Right lobe of liver (tissue), 6 donors: ENCODE data around the gene GIT2. TPM values are rescaled to one million over a fixed set of nuclear protein-coding genes. Genes with fewer than 3 reads are reported as not detected.

Experiments
- ATAC-seq, 4 donors: fragments of 200-7000 bp; cut with Tn5 transposase; one replicate each; pipeline ENCODE4 v1.9.1; 2020; ENCODE audit warnings: mild to moderate bottlenecking in 4 of 4, moderate library complexity in 4 of 4
- DNase-seq, 3 donors: peaks; one replicate each; pipeline ENCODE4 v3.0.0-alpha.2; 2020
- H3K27ac ChIP-seq, 3 donors: fragments of 200-600 bp; one replicate each; pipeline ENCODE4 v1.8.0; 2022
- H3K27me3 ChIP-seq, 2 donors: fragments of 200-600 bp; one replicate each; pipeline ENCODE4 v1.8.0; 2022
- H3K36me3 ChIP-seq, 4 donors: fragments of 200-600 bp; sonication (generic) in 1 of 4; one replicate each; pipeline versions ENCODE4 v1.5.1 to v1.8.0; 2017 to 2022; ENCODE audit warnings: control low read depth in 1 of 4
- H3K4me1 ChIP-seq, 4 donors: fragments of 200-600 bp; sonication (generic) in 1 of 4; one replicate each; pipeline versions ENCODE4 v1.5.1 to v1.8.0; 2017 to 2022; ENCODE audit warnings: control low read depth in 1 of 4
- H3K4me3 ChIP-seq, 3 donors: fragments of 200-600 bp; one replicate each; pipeline ENCODE4 v1.8.0; 2022
- H3K9me3 ChIP-seq, 4 donors: fragments of 200-600 bp; sonication (generic) in 1 of 4; one replicate each; pipeline versions ENCODE4 v1.5.1 to v1.8.0; 2017 to 2022; ENCODE audit warnings: control low read depth in 1 of 4
- CTCF ChIP-seq, 4 donors: fragments of 200-600 bp in 3 of 4; fragments of 450-650 bp in 1 of 4; IDR thresholded peaks; one replicate each; pipeline versions ENCODE4 v1.5.1 to v1.8.0; 2016 to 2022; ENCODE audit warnings: antibody characterized with exemption in 4 of 4, mild to moderate bottlenecking in 2 of 4
- POLR2A ChIP-seq: fragments of 450-650 bp; IDR thresholded peaks from one replicate; pipeline ENCODE4 v1.6.1; 2017; ENCODE audit warnings: antibody characterized with exemption, mild to moderate bottlenecking
- WGBS: methylation state at CpG from one replicate; pipeline ENCODE4 v1.1.6; 2018; ENCODE audit warnings: low coverage, low lambda C conversion rate; ENCODE audit not compliant: insufficient coverage; ENCODE audit errors: missing lambda C conversion rate; 5-methylcytosine and 5-hydroxymethylcytosine counted together
- intact Hi-C, 2 donors: fragments of 100-400 bp; cut with DNase I; formaldehyde crosslinking; loops; one replicate each; pipeline versions ENCODE4 v1.11.2 to v1.14.1; 2022
- total RNA-seq, 6 experiments: library from RNA; depleted of rRNA in 2 of 6; stranded (reverse); fragments of >200 nt in 2 of 6; fragmentation: NEBNext Ultra II Directional in 3 of 6; extraction: Animal tissue kit (Norgen Biotek cat#: 25700) in 3 of 6; gene quantifications; one replicate each; pipeline versions ENCODE4 v1.1.0 to v1.2.4, GENCODE V29; 2016 to 2023
- donor health status: DM: no; HTN: yes; CAD: no.
- donor health status: DM: no; HTN: no; CAD: no.
- donor health status: DM: no; HTN: no; CAD: no.
- donor health status: DM: no; HTN: yes; CAD: no.
- donor health status: DM: no; HTN: yes; CAD: no.

GIT2 gene
- total RNA-seq, 6 experiments from 2014 or later, result 13.3 to 24.8 (median 16.8) TPM

GRCh38 chr12:109915171-109916040, 80.8 kb downstream of the GIT2 start:
- Histone ChIP-seq H3K4me3 (no peak overlapping the region), H3K36me3 (peaks cover 0 to 50% (median 12%) of the 10 kb centered on the region in 4 donors), H3K27me3 (no peaks in the 10 kb centered on the region), H3K27ac (no peak overlapping the region), H3K9me3 (no peaks in the 10 kb centered on the region), H3K4me1 (peaks cover 0 to 9% (median under 1%) of the 10 kb centered on the region in 4 donors)
- intact Hi-C loops, result no loop called here
- no peak for DNase-seq
- no peak for TF ChIP-seq POLR2A
- no peak for TF ChIP-seq CTCF (IDR thresholded peaks at IDR 0.05)
- ATAC-seq, result no peak
- 89% methylated on average over 10 of the region's 26 CpGs for WGBS

GRCh38 chr12:109914461-109914860, 81.7 kb downstream of the GIT2 start:
- no peak overlapping the region for H3K4me3 ChIP-seq
- intact Hi-C loops, result no loop called here
- ATAC-seq (no peak), DNase-seq (no peak)
- H3K27ac ChIP-seq, result no peak overlapping the region
- H3K27me3 ChIP-seq, result no peaks in the 10 kb centered on the region
- WGBS, result 86% methylated on average over 9 of the region's 16 CpGs
- peaks cover 0 to 11% (median 3%) of the 10 kb centered on the region in 4 donors for H3K4me1 ChIP-seq
- TF ChIP-seq POLR2A (no peak), CTCF (IDR thresholded peaks at IDR 0.05) (no peak)
- H3K36me3 ChIP-seq, result peaks cover 0 to 43% (median 12%) of the 10 kb centered on the region in 4 donors
- no peaks in the 10 kb centered on the region for H3K9me3 ChIP-seq

- H3K36me3 ChIP-seq, result peaks cover 0 to 36% (median 12%) of the 10 kb centered on the region in 4 donors
- DNase-seq (peak in 1 of 3 donors; percentile 31), ATAC-seq (no peak)
- intact Hi-C loops, result no loop called here
- H3K4me1 ChIP-seq, result peaks cover 0 to 11% (median 3%) of the 10 kb centered on the region in 4 donors
- H3K4me3 ChIP-seq, result no peak overlapping the region
- TF ChIP-seq POLR2A (no peak), CTCF (IDR thresholded peaks at IDR 0.05) (no peak)
- WGBS, result 79% methylated on average over 9 of the region's 12 CpGs
- no peaks in the 10 kb centered on the region for H3K9me3 ChIP-seq
- no peaks in the 10 kb centered on the region for H3K27me3 ChIP-seq
- no peak overlapping the region for H3K27ac ChIP-seq
These were observed 83.3 kb downstream of the GIT2 start for GRCh38 chr12:109912855-109913321.

GRCh38 chr12:109910969-109911348, 85.2 kb downstream of the GIT2 start:
- H3K27me3 ChIP-seq, result no peaks in the 10 kb centered on the region
- no peak overlapping the region for H3K4me3 ChIP-seq
- H3K36me3 ChIP-seq, result peaks cover 0 to 37% (median 9%) of the 10 kb centered on the region in 4 donors
- ATAC-seq, result peak; percentile 59 to 82 (median 64)
- intact Hi-C loops, result no loop called here
- H3K27ac ChIP-seq, result peak overlapping the region in 1 of 3 donors; percentile 42
- peaks cover 0 to 11% (median 3%) of the 10 kb centered on the region in 4 donors for H3K4me1 ChIP-seq
- DNase-seq, result peak in 2 of 3 donors; percentile 39 to 69
- H3K9me3 ChIP-seq, result no peaks in the 10 kb centered on the region
- 26% methylated on average over 8 of the region's 12 CpGs for WGBS
- TF ChIP-seq CTCF (IDR thresholded peaks at IDR 0.05) (peak; percentile 12 to 42 (median 20)), POLR2A (no peak)
